WTC11 (cell line): ENCODE data around the gene ITPKB. TPM values are rescaled to one million over a fixed set of nuclear protein-coding genes. Genes with fewer than 3 reads are reported as not detected.
A peak's percentile ranks its signal among the peaks of the same experiment; 100 is the strongest.

Experiments
- ATAC-seq: fragments of 200-7000 bp; cut with Tn5 transposase; 2 replicates; pipeline ENCODE4 v1.10.0; 2021; ENCODE audit warnings: mild to moderate bottlenecking, moderate library complexity
- CTCF ChIA-PET: fragments of 300-600 bp; sonication (Branson Sonifier 250); formaldehyde crosslinking; loops from one replicate; lab custom pipeline; 2021; ENCODE audit warnings: antibody characterized with exemption; lab: Charles Lee
- POLR2A ChIA-PET: fragments of 350-600 bp; sonication (Branson Sonifier 250); formaldehyde crosslinking; loops from one replicate; lab custom pipeline; 2021; ENCODE audit warnings: antibody characterized with exemption; lab: Charles Lee
- DNase-seq: peaks from one replicate; pipeline ENCODE4 v3.0.0; 2021; ENCODE audit warnings: low spot score
- H3K27ac Mint-ChIP-seq: 2 replicates; pipeline ENCODE4 v1.8.0; 2021; ENCODE audit warnings: mixed read lengths
- H3K27me3 Mint-ChIP-seq: 2 replicates; pipeline ENCODE4 v1.8.0; 2021; ENCODE audit warnings: low read depth, mild to moderate bottlenecking, moderate library complexity, mixed read lengths
- H3K36me3 Mint-ChIP-seq: 2 replicates; pipeline ENCODE4 v1.8.0; 2021; ENCODE audit warnings: mixed read lengths
- H3K4me1 Mint-ChIP-seq: 2 replicates; pipeline ENCODE4 v1.8.0; 2022; ENCODE audit warnings: mixed read lengths
- H3K4me3 Mint-ChIP-seq: 2 replicates; pipeline ENCODE4 v1.8.0; 2021; ENCODE audit warnings: mild to moderate bottlenecking, moderate library complexity, mixed read lengths
- H3K9me3 Mint-ChIP-seq: 2 replicates; pipeline ENCODE4 v1.8.0; 2021; ENCODE audit warnings: mixed read lengths
- AR ChIP-seq: fragments of 250-450 bp; sonication (Bioruptor Pico); IDR thresholded peaks from 2 replicates; pipeline ENCODE4 v1.9.0; 2021; ENCODE audit warnings: mild to moderate bottlenecking
- ATF2 ChIP-seq: sonication (generic); formaldehyde crosslinking; IDR thresholded peaks from 2 replicates; pipeline ENCODE4 v1.8.1; 2022; ENCODE audit warnings: low read depth, missing genetic modification reagents, borderline replicate concordance
- CBFB ChIP-seq: sonication (generic); formaldehyde crosslinking; IDR thresholded peaks from 2 replicates; pipeline ENCODE4 v1.8.1; 2022; ENCODE audit warnings: mild to moderate bottlenecking, low read depth, missing genetic modification reagents
- CDX4 ChIP-seq: fragments of 250-450 bp; sonication (Bioruptor Pico); IDR thresholded peaks from 2 replicates; pipeline ENCODE4 v1.9.0; 2021; ENCODE audit warnings: moderate library complexity, mild to moderate bottlenecking, inconsistent platforms, borderline replicate concordance
- E2F1 ChIP-seq: sonication (generic); formaldehyde crosslinking; IDR thresholded peaks from 2 replicates; pipeline ENCODE4 v1.8.0; 2022; ENCODE audit warnings: mild to moderate bottlenecking, missing genetic modification reagents
- E2F5 ChIP-seq: sonication (generic); formaldehyde crosslinking; IDR thresholded peaks from 2 replicates; pipeline ENCODE4 v1.8.1; 2022; ENCODE audit warnings: mild to moderate bottlenecking, moderate library complexity, missing genetic modification reagents
- GRHL2 ChIP-seq: fragments of 250-450 bp; sonication (Bioruptor Pico); IDR thresholded peaks from 2 replicates; pipeline ENCODE4 v1.8.0; 2022; ENCODE audit warnings: mild to moderate bottlenecking, moderate library complexity; ENCODE audit not compliant: insufficient replicate concordance, severe bottlenecking
- MAX ChIP-seq: sonication (generic); formaldehyde crosslinking; IDR thresholded peaks from 2 replicates; pipeline ENCODE4 v1.8.0; 2022; ENCODE audit warnings: mild to moderate bottlenecking, missing genetic modification reagents
- NFYB ChIP-seq: sonication (generic); formaldehyde crosslinking; conservative IDR thresholded peaks from 2 replicates; pipeline ENCODE4 v1.8.0; 2022; ENCODE audit warnings: low read depth, missing genetic modification reagents
- NR1H2 ChIP-seq: sonication (generic); formaldehyde crosslinking; IDR thresholded peaks from 2 replicates; pipeline ENCODE4 v1.9.0; 2021; ENCODE audit warnings: mild to moderate bottlenecking, moderate library complexity, missing genetic modification reagents
- OVOL2 ChIP-seq: fragments of 250-450 bp; sonication (Bioruptor Pico); IDR thresholded peaks from 2 replicates; pipeline ENCODE4 v1.9.0; 2021; ENCODE audit warnings: mild to moderate bottlenecking, borderline replicate concordance
- TP53 ChIP-seq: sonication (generic); formaldehyde crosslinking; IDR thresholded peaks from 2 replicates; pipeline ENCODE4 v1.8.1; 2023; ENCODE audit warnings: mild to moderate bottlenecking, missing genetic modification reagents
- ZNF121 ChIP-seq: sonication (generic); formaldehyde crosslinking; IDR thresholded peaks from 2 replicates; pipeline ENCODE4 v1.8.0; 2023; ENCODE audit warnings: missing genetic modification reagents
- ZNF263 ChIP-seq: sonication (generic); formaldehyde crosslinking; IDR thresholded peaks from 2 replicates; pipeline ENCODE4 v1.8.1; 2022; ENCODE audit warnings: low read depth, mild to moderate bottlenecking, moderate library complexity, missing genetic modification reagents
- ZNF512 ChIP-seq: sonication (generic); formaldehyde crosslinking; IDR thresholded peaks from 2 replicates; pipeline ENCODE4 v1.8.1; 2022; ENCODE audit warnings: missing genetic modification reagents, borderline replicate concordance
- total RNA-seq: library from RNA; stranded (reverse); gene quantifications from 3 replicates; pipeline ENCODE4 v1.2.3, GENCODE V29; 2021

ITPKB gene
- total RNA-seq, 1 experiment from 2014 or later: 15.6 TPM

GRCh38 chr1:226657895-226658545, 81.1 kb downstream of the ITPKB start:
- H3K27me3 Mint-ChIP-seq: no peaks in the 10 kb centered on the region; the same call in 1 of the 2 replicates
- CTCF ChIA-PET: interaction anchor here (0.8 to 1.5 kb wide), 5 partner anchors 8 to 32 kb away, joined by 3 to 9 read pairs (median 4); no protein-coding TSS in a partner anchor

More at GRCh38 chr1:226657895-226658545, 81.1 kb downstream of the ITPKB start:
- Mint-ChIP-seq H3K36me3 (no peaks in the 10 kb centered on the region), H3K4me1 (peaks cover 90% of the 10 kb centered on the region), H3K27ac (peak overlapping the region; percentile 58; the same call in 1 of the 2 replicates), H3K9me3 (no peaks in the 10 kb centered on the region), H3K4me3 (no peak overlapping the region)
- POLR2A ChIA-PET: interaction anchor here (0.7 kb wide), 1 partner anchor 46 kb away, joined by 3 read pairs; no protein-coding TSS in a partner anchor
- ATAC-seq (no peak), DNase-seq (no peak)
- TF ChIP-seq ZNF121 (CRISPR knock-in tag) (no peak), E2F5 (CRISPR knock-in tag) (no peak), MAX (no peak), GRHL2 (CRISPR knock-in tag) (no peak), AR (CRISPR knock-in tag) (no peak), NR1H2 (CRISPR knock-in tag) (no peak), CBFB (CRISPR knock-in tag) (no peak), ZNF263 (CRISPR knock-in tag) (no peak), E2F1 (CRISPR knock-in tag) (no peak), TP53 (CRISPR knock-in tag) (no peak), ZNF512 (no peak), NFYB (no peak), OVOL2 (CRISPR knock-in tag) (no peak), CDX4 (CRISPR knock-in tag) (no peak), ATF2 (no peak)
